ENCODE measurements around the gene TASOR2. TPM values are rescaled to one million over a fixed set of nuclear protein-coding genes. Genes with fewer than 3 reads are reported as not detected.

TASOR2 gene
- total and polyA plus RNA-seq, 9 of the 15 experiments (the other 6 are each of a cell fraction or from before 2014, with no cell fraction given), result 12.7 to 75.3 (median 52.3) TPM

- no peaks in the 10 kb centered on the region for H3K9me1 ChIP-seq (ENCODE audit: control insufficient read depth, insufficient read depth, low read length)
- no peaks in the 10 kb centered on the region for H4K20me1 ChIP-seq (replicated peaks; ENCODE audit: control insufficient read depth, insufficient read depth, low read length)
- no peak overlapping the region for H3K4me3 ChIP-seq
- ATAC-seq (no peak), DNase-seq (ENCODE audit: extremely low read depth in 1 of 4, low spot score in 3 of 4) (no peak), FAIRE-seq (no peak)
- in situ Hi-C loops (cut with MboI) (no loop called here), intact Hi-C loops (cut with micrococcal nuclease) (no loop called here)
- peaks cover 16% of the 10 kb centered on the region; the same call in 1 of the 3 replicates for H3K36me3 ChIP-seq (ENCODE audit: control insufficient read depth, insufficient read depth, low read length)
- no TSS peak for BruUV-seq (replicated peaks)
- no peak overlapping the region for H3K4me2 ChIP-seq (ENCODE audit: insufficient read depth, low read length)
- no peak for TF ChIP-seq NR2F6 (CRISPR knock-in tag; IDR thresholded peaks at IDR 0.05)
- TF ChIP-seq EZH2 (IDR thresholded peaks at IDR 0.05; ENCODE audit: borderline replicate concordance, low read depth, low read length), result no peak
- no peak for TF ChIP-seq TRIM24 (IDR thresholded peaks at IDR 0.05)
- no peak for TF ChIP-seq FOXM1 (IDR thresholded peaks at IDR 0.05; ENCODE audit: low read depth)
- TF ChIP-seq FOXM1 (CRISPR knock-in tag; IDR thresholded peaks at IDR 0.05; ENCODE audit: low read depth), result no peak
- TF ChIP-seq PURB (CRISPR knock-in tag; IDR thresholded peaks at IDR 0.05; ENCODE audit: low read depth), result no peak
- 85% methylated on average over 10 of the region's 11 CpGs for WGBS (ENCODE audit: insufficient coverage, low coverage, missing lambda C conversion rate)
- H3K4me1 ChIP-seq (replicated peaks in 1 of 2; ENCODE audit: control insufficient read depth in 2 of 2, insufficient read depth in 2 of 2, low read length in 2 of 2), result peaks cover 0 to 15% of the 10 kb centered on the region in 2 experiments; a peak in 2 of 5 replicates
- H3K9me3 ChIP-seq (replicated peaks; ENCODE audit: control insufficient read depth, insufficient read depth, low read depth, low read length), result no peaks in the 10 kb centered on the region
- no peak overlapping the region for H3K27ac ChIP-seq (ENCODE audit: extremely low read depth, low read depth, low read length)
- CTCF ChIA-PET (ENCODE audit: low intra/inter-chr PET ratio), result no interaction called here
- no peaks in the 10 kb centered on the region for H3K79me2 ChIP-seq (ENCODE audit: control insufficient read depth, insufficient read depth, low read length)
- H2AFZ ChIP-seq (ENCODE audit: low read depth, low read length), result no peak overlapping the region
- POLR2A ChIA-PET, result no interaction called here
- H3K9ac ChIP-seq (ENCODE audit: insufficient read depth in 1 of 2, low read depth in 2 of 2, low read length in 2 of 2), result no peak overlapping the region
- H3K27me3 ChIP-seq (ENCODE audit: control insufficient read depth in 2 of 2, insufficient read depth in 2 of 2, low read length in 2 of 2), result no peaks in the 10 kb centered on the region
These were observed 34.9 kb upstream of the TASOR2 start for GRCh38 chr10:5649746-5650145.

- intact Hi-C loops (cut with micrococcal nuclease) (no loop called here), in situ Hi-C loops (cut with MboI) (no loop called here)
- Histone ChIP-seq H3K4me2 (ENCODE audit: insufficient read depth, low read length) (no peak overlapping the region), H3K4me3 (no peak overlapping the region), H3K27me3 (ENCODE audit: control insufficient read depth in 2 of 2, insufficient read depth in 2 of 2, low read length in 2 of 2) (no peaks in the 10 kb centered on the region), H3K36me3 (ENCODE audit: control insufficient read depth, insufficient read depth, low read length) (peaks cover 16% of the 10 kb centered on the region; the same call in 1 of the 3 replicates), H3K79me2 (ENCODE audit: control insufficient read depth, insufficient read depth, low read length) (no peaks in the 10 kb centered on the region), H4K20me1 (replicated peaks; ENCODE audit: control insufficient read depth, insufficient read depth, low read length) (peaks cover 5% of the 10 kb centered on the region; the same call in 1 of the 2 replicates), H3K9me3 (replicated peaks; ENCODE audit: control insufficient read depth, insufficient read depth, low read depth, low read length) (no peaks in the 10 kb centered on the region), H3K9ac (ENCODE audit: insufficient read depth in 1 of 2, low read depth in 2 of 2, low read length in 2 of 2) (no peak overlapping the region), H2AFZ (ENCODE audit: low read depth, low read length) (no peak overlapping the region), H3K27ac (ENCODE audit: extremely low read depth, low read depth, low read length) (no peak overlapping the region), H3K4me1 (replicated peaks in 1 of 2; ENCODE audit: control insufficient read depth in 2 of 2, insufficient read depth in 2 of 2, low read length in 2 of 2) (peaks cover 0 to 15% of the 10 kb centered on the region in 2 experiments; a peak in 2 of 5 replicates), H3K9me1 (ENCODE audit: control insufficient read depth, insufficient read depth, low read length) (no peaks in the 10 kb centered on the region)
- DNase-seq (ENCODE audit: extremely low read depth in 1 of 4, low spot score in 3 of 4) (no peak), ATAC-seq (no peak), FAIRE-seq (no peak)
- ChIA-PET POLR2A (no interaction called here), CTCF (ENCODE audit: low intra/inter-chr PET ratio) (no interaction called here)
- no TSS peak for BruUV-seq (replicated peaks)
- WGBS (ENCODE audit: insufficient coverage, low coverage, missing lambda C conversion rate), result 75% methylated on average over 20 of the region's 20 CpGs
- TF ChIP-seq RBM34 (IDR thresholded peaks at IDR 0.05; ENCODE audit: borderline replicate concordance, insufficient read depth, low read length) (no peak), RREB1 (CRISPR knock-in tag; IDR thresholded peaks at IDR 0.05) (no peak), NELFE (IDR thresholded peaks at IDR 0.05; ENCODE audit: insufficient read depth, insufficient read length) (no peak), NCOA1 (IDR thresholded peaks at IDR 0.05; ENCODE audit: low read depth) (no peak), ZNF324 (CRISPR knock-in tag; IDR thresholded peaks at IDR 0.05) (no peak)
These were observed 33.8 kb upstream of the TASOR2 start for GRCh38 chr10:5650664-5651387.

Measured in K562 (cell line).